B cell (primary cell): ENCODE data around the gene WDR27.

Source experiments
- CTCF ChIP-seq: fragments of 200-600 bp; IDR thresholded peaks from one replicate; pipeline ENCODE4 v1.8.0; 2022; ENCODE audit warnings: antibody characterized with exemption, mild to moderate bottlenecking
- EZH2 ChIP-seq: IDR thresholded peaks from 2 replicates; pipeline ENCODE4 v1.6.1; 2012; ENCODE audit warnings: borderline replicate concordance, low read depth, mild to moderate bottlenecking, moderate library complexity, low read length; ENCODE audit not compliant: insufficient read depth, poor library complexity, severe bottlenecking

GRCh38 chr6:169501777-169502313 is 200.0 kb downstream of the WDR27 start:
- TF ChIP-seq CTCF: no peak
- no peak for TF ChIP-seq EZH2
